CD8-positive, alpha-beta memory T cell (primary cell): ENCODE measurements around the gene CTU1. TPM values are rescaled to one million over a fixed set of nuclear protein-coding genes. Genes with fewer than 3 reads are reported as not detected.
A peak's percentile ranks its signal among the peaks of the same experiment; 100 is the strongest.

Source experiments
- CTCF ChIA-PET: fragments of 350-600 bp; sonication (Branson Sonifier 250); formaldehyde crosslinking; loops from one replicate; lab custom pipeline; 2021; ENCODE audit warnings: antibody characterized with exemption; lab: Charles Lee
- POLR2A ChIA-PET: fragments of 350-600 bp; sonication (Branson Sonifier 250); formaldehyde crosslinking; loops from one replicate; lab custom pipeline; 2021; ENCODE audit warnings: antibody characterized with exemption; lab: Charles Lee
- DNase-seq, 5 donors: peaks; one replicate each; pipeline versions ENCODE4 v3.0.0 to v3.0.0-alpha.2; 2020 to 2022; ENCODE audit warnings: mixed read lengths in 1 of 5
- H3K27ac ChIP-seq: one replicate; pipeline ENCODE4 v1.7.0; 2013; ENCODE audit warnings: low read depth, mild to moderate bottlenecking, low read length, moderate library complexity
- H3K27me3 ChIP-seq: 2 replicates; pipeline ENCODE4 v1.7.0; 2013; ENCODE audit warnings: low read length, mild to moderate bottlenecking; ENCODE audit not compliant: insufficient read depth, poor library complexity, severe bottlenecking
- H3K36me3 ChIP-seq: 2 replicates; pipeline ENCODE4 v1.7.0; 2013; ENCODE audit warnings: mild to moderate bottlenecking, low read length, moderate library complexity; ENCODE audit not compliant: insufficient read depth
- H3K4me1 ChIP-seq: 2 replicates; pipeline ENCODE4 v1.7.0; 2013; ENCODE audit warnings: mild to moderate bottlenecking, low read length, moderate library complexity; ENCODE audit not compliant: insufficient read depth
- H3K4me3 ChIP-seq: 2 replicates; pipeline ENCODE4 v1.7.0; 2013; ENCODE audit warnings: mild to moderate bottlenecking, low read length
- H3K9me3 ChIP-seq: 2 replicates; pipeline ENCODE4 v1.7.0; 2013; ENCODE audit warnings: mild to moderate bottlenecking, low read length
- H3K27ac Mint-ChIP-seq, 8 donors: one replicate each; pipeline ENCODE4 v1.8.0; 2020 to 2021; ENCODE audit warnings: mixed read lengths in 8 of 8, mild to moderate bottlenecking in 6 of 8, inconsistent platforms in 3 of 8, moderate library complexity in 3 of 8
- H3K27me3 Mint-ChIP-seq, 2 donors: one replicate each; pipeline ENCODE4 v1.8.0; 2020 to 2021; ENCODE audit warnings: mixed read lengths in 2 of 2, mild to moderate bottlenecking in 1 of 2, moderate library complexity in 1 of 2
- H3K36me3 Mint-ChIP-seq, 3 donors: one replicate each; pipeline ENCODE4 v1.8.0; 2020 to 2021; ENCODE audit warnings: mixed read lengths in 3 of 3, inconsistent platforms in 1 of 3, mild to moderate bottlenecking in 1 of 3
- H3K4me1 Mint-ChIP-seq, 3 donors: one replicate each; pipeline ENCODE4 v1.8.0; 2020 to 2021; ENCODE audit warnings: mixed read lengths in 3 of 3, inconsistent platforms in 1 of 3, mild to moderate bottlenecking in 1 of 3
- H3K4me3 Mint-ChIP-seq, 7 donors: one replicate each; pipeline ENCODE4 v1.8.0; 2020 to 2021; ENCODE audit warnings: mixed read lengths in 7 of 7, mild to moderate bottlenecking in 6 of 7, moderate library complexity in 4 of 7, inconsistent platforms in 2 of 7
- H3K9me3 Mint-ChIP-seq, 5 donors: one replicate each; pipeline ENCODE4 v1.8.0; 2020 to 2022; ENCODE audit warnings: mixed read lengths in 5 of 5, mild to moderate bottlenecking in 3 of 5, moderate library complexity in 2 of 5, inconsistent platforms in 1 of 5
- polyA plus RNA-seq: library from polyadenylated mRNA; unstranded; fragments of 300-500 nt; fragmentation: Illumina TruSeq; gene quantifications from one replicate; pipeline ENCODE4 v1.2.3, GENCODE V29; 2021
- total RNA-seq, 2 experiments: library from RNA; stranded (reverse); gene quantifications; one replicate each; pipeline ENCODE4 v1.2.3, GENCODE V29; 2021

The CTU1 gene
- total and polyA plus RNA-seq, 3 experiments from 2014 or later = 8.8 to 13.4 (median 11.0) TPM

- peak overlapping the region in 2 of 7 donors; percentile 23 to 48 for H3K4me3 Mint-ChIP-seq
- peak; percentile 33 to 77 (median 65) for DNase-seq
- Histone ChIP-seq H3K9me3 (no peaks in the 10 kb centered on the region), H3K4me3 (no peak overlapping the region), H3K36me3 (peaks cover under 1% of the 10 kb centered on the region), H3K4me1 (peaks cover 13% of the 10 kb centered on the region), H3K27me3 (no peaks in the 10 kb centered on the region), H3K27ac (no peak overlapping the region)
- CTCF ChIA-PET = interaction anchor here (1.1 kb wide), 1 partner anchor 18 kb away, joined by 3 read pairs; no protein-coding TSS in a partner anchor
- H3K27me3 Mint-ChIP-seq = no peaks in the 10 kb centered on the region
- POLR2A ChIA-PET = no interaction called here
- peaks cover 30 to 32% (median 31%) of the 10 kb centered on the region in 3 donors for H3K4me1 Mint-ChIP-seq
- peak overlapping the region in 4 of 8 donors; percentile 18 to 61 (median 40) for H3K27ac Mint-ChIP-seq
- peaks cover 2 to 49% (median 5%) of the 10 kb centered on the region in 3 donors for H3K36me3 Mint-ChIP-seq
- no peaks in the 10 kb centered on the region for H3K9me3 Mint-ChIP-seq
These were observed 11.0 kb downstream of the CTU1 start for GRCh38 chr19:51097166-51097738.

GRCh38 chr19:51096473-51097165 is 11.6 kb downstream of the CTU1 start:
- no peaks in the 10 kb centered on the region for H3K27me3 Mint-ChIP-seq
- CTCF ChIA-PET = interaction anchor here (1.1 kb wide), 1 partner anchor 18 kb away, joined by 3 read pairs; no protein-coding TSS in a partner anchor
- no peak for DNase-seq
- no peaks in the 10 kb centered on the region for H3K9me3 Mint-ChIP-seq
- H3K36me3 Mint-ChIP-seq = peaks cover 2 to 43% (median 5%) of the 10 kb centered on the region in 3 donors
- no peaks in the 10 kb centered on the region for H3K9me3 ChIP-seq
- peaks cover 13% of the 10 kb centered on the region for H3K4me1 ChIP-seq
- POLR2A ChIA-PET = no interaction called here
- peak overlapping the region in 4 of 8 donors; percentile 14 to 61 (median 37) for H3K27ac Mint-ChIP-seq
- H3K4me3 ChIP-seq = no peak overlapping the region
- no peaks in the 10 kb centered on the region for H3K36me3 ChIP-seq
- H3K27ac ChIP-seq = no peak overlapping the region
- peaks cover 25 to 28% (median 28%) of the 10 kb centered on the region in 3 donors for H3K4me1 Mint-ChIP-seq
- H3K27me3 ChIP-seq = no peaks in the 10 kb centered on the region
- H3K4me3 Mint-ChIP-seq = peak overlapping the region in 1 of 7 donors; percentile 48

GRCh38 chr19:51094696-51095279 is 13.4 kb downstream of the CTU1 start:
- no peaks in the 10 kb centered on the region for H3K9me3 ChIP-seq
- H3K4me3 ChIP-seq = no peak overlapping the region
- POLR2A ChIA-PET = no interaction called here
- CTCF ChIA-PET = interaction anchor here (1.6 kb wide), 1 partner anchor 8 kb away, joined by 3 read pairs; no protein-coding TSS in a partner anchor
- no peak overlapping the region for H3K27ac ChIP-seq
- H3K27me3 ChIP-seq = no peaks in the 10 kb centered on the region
- H3K36me3 ChIP-seq = no peaks in the 10 kb centered on the region
- peak in 3 of 5 donors; percentile 6 to 17 (median 7) for DNase-seq
- H3K4me1 ChIP-seq = peaks cover 8% of the 10 kb centered on the region
- H3K27me3 Mint-ChIP-seq = no peaks in the 10 kb centered on the region
- peaks cover 16 to 21% (median 18%) of the 10 kb centered on the region in 3 donors for H3K4me1 Mint-ChIP-seq
- no peaks in the 10 kb centered on the region for H3K9me3 Mint-ChIP-seq
- no peak overlapping the region for H3K4me3 Mint-ChIP-seq
- peaks cover 1 to 27% (median 5%) of the 10 kb centered on the region in 3 donors for H3K36me3 Mint-ChIP-seq
- peak overlapping the region in 1 of 8 donors; percentile 82 for H3K27ac Mint-ChIP-seq

- H3K4me1 ChIP-seq = peaks cover 8% of the 10 kb centered on the region
- H3K27ac Mint-ChIP-seq = peak overlapping the region in 1 of 8 donors; percentile 10
- CTCF ChIA-PET = interaction anchor here (1.6 kb wide), 1 partner anchor 9 kb away, joined by 3 read pairs; no protein-coding TSS in a partner anchor
- H3K36me3 Mint-ChIP-seq = peaks cover 2 to 18% (median 5%) of the 10 kb centered on the region in 3 donors
- POLR2A ChIA-PET = no interaction called here
- H3K36me3 ChIP-seq = no peaks in the 10 kb centered on the region
- H3K4me3 ChIP-seq = no peak overlapping the region
- no peaks in the 10 kb centered on the region for H3K9me3 ChIP-seq
- H3K27me3 Mint-ChIP-seq = no peaks in the 10 kb centered on the region
- no peak overlapping the region for H3K27ac ChIP-seq
- peaks cover 10 to 14% (median 12%) of the 10 kb centered on the region in 3 donors for H3K4me1 Mint-ChIP-seq
- no peak overlapping the region for H3K4me3 Mint-ChIP-seq
- DNase-seq = no peak
- H3K9me3 Mint-ChIP-seq = no peaks in the 10 kb centered on the region
- H3K27me3 ChIP-seq = no peaks in the 10 kb centered on the region
These were observed 14.5 kb downstream of the CTU1 start for GRCh38 chr19:51093510-51094345.

GRCh38 chr19:51093101-51093500 is 15.1 kb downstream of the CTU1 start:
- Histone ChIP-seq H3K4me1 (peaks cover 8% of the 10 kb centered on the region), H3K27me3 (no peaks in the 10 kb centered on the region), H3K27ac (no peak overlapping the region), H3K36me3 (no peaks in the 10 kb centered on the region), H3K9me3 (no peaks in the 10 kb centered on the region), H3K4me3 (no peak overlapping the region)
- Mint-ChIP-seq H3K36me3 (peaks cover 3 to 16% (median 5%) of the 10 kb centered on the region in 3 donors), H3K4me3 (no peak overlapping the region), H3K27me3 (no peaks in the 10 kb centered on the region), H3K9me3 (no peaks in the 10 kb centered on the region), H3K4me1 (peaks cover 10 to 14% (median 12%) of the 10 kb centered on the region in 3 donors), H3K27ac (peak overlapping the region in 1 of 8 donors; percentile 44)
- ChIA-PET CTCF (no interaction called here), POLR2A (no interaction called here)
- DNase-seq = no peak

GRCh38 chr19:51091895-51092873 is 16.0 kb downstream of the CTU1 start:
- Mint-ChIP-seq H3K4me3 (no peak overlapping the region), H3K27me3 (peaks cover 0 to 1% of the 10 kb centered on the region in 2 donors), H3K9me3 (no peaks in the 10 kb centered on the region), H3K36me3 (peaks cover 3 to 8% (median 5%) of the 10 kb centered on the region in 3 donors), H3K4me1 (peaks cover 7 to 11% (median 7%) of the 10 kb centered on the region in 3 donors), H3K27ac (peak overlapping the region in 3 of 8 donors; percentile 29 to 47 (median 44))
- no peak for DNase-seq
- no peaks in the 10 kb centered on the region for H3K36me3 ChIP-seq
- no peaks in the 10 kb centered on the region for H3K9me3 ChIP-seq
- no peak overlapping the region for H3K4me3 ChIP-seq
- H3K27ac ChIP-seq = no peak overlapping the region
- H3K27me3 ChIP-seq = no peaks in the 10 kb centered on the region
- ChIA-PET POLR2A (no interaction called here), CTCF (no interaction called here)
- peaks cover 6% of the 10 kb centered on the region for H3K4me1 ChIP-seq

- H3K9me3 Mint-ChIP-seq = no peaks in the 10 kb centered on the region
- peaks cover 0 to under 1% (median 0%) of the 10 kb centered on the region in 3 donors for H3K4me1 Mint-ChIP-seq
- no peaks in the 10 kb centered on the region for H3K36me3 ChIP-seq
- DNase-seq = no peak
- H3K36me3 Mint-ChIP-seq = peaks cover 0 to 3% (median 2%) of the 10 kb centered on the region in 3 donors
- no peaks in the 10 kb centered on the region for H3K4me1 ChIP-seq
- CTCF ChIA-PET = no interaction called here
- no peak overlapping the region for H3K4me3 Mint-ChIP-seq
- no peaks in the 10 kb centered on the region for H3K9me3 ChIP-seq
- POLR2A ChIA-PET = interaction anchor here (0.5 kb wide), 1 partner anchor 40 kb away, joined by 3 read pairs; no protein-coding TSS in a partner anchor
- H3K4me3 ChIP-seq = no peak overlapping the region
- no peaks in the 10 kb centered on the region for H3K27me3 ChIP-seq
- H3K27ac ChIP-seq = no peak overlapping the region
- H3K27ac Mint-ChIP-seq = no peak overlapping the region
- peaks cover 0 to 2% of the 10 kb centered on the region in 2 donors for H3K27me3 Mint-ChIP-seq
These were observed 17.1 kb downstream of the CTU1 start for GRCh38 chr19:51091126-51091525.
